ENCODE measurements around the gene NUBPL.
"Not testable (repeated sequence)": the region's sequence is repeated elsewhere in the genome, so short reads cannot be mapped to it uniquely, and the experiment has no call there.

Gene NUBPL

GRCh38 chr14:31781578-31781977 lies 220.4 kb downstream of the NUBPL start:
- Mint-ChIP-seq H3K27ac (no peak overlapping the region), H3K4me3 (no peak overlapping the region), H3K9me3 (peaks cover 2 to 7% of the 10 kb centered on the region in 2 donors), H3K4me1 (ENCODE audit: low read depth in 2 of 2) (no peaks in the 10 kb centered on the region), H3K27me3 (no peaks in the 10 kb centered on the region), H3K36me3 (ENCODE audit: insufficient read depth) (no peaks in the 10 kb centered on the region)
- DNase-seq = no peak
- no peak for ATAC-seq (replicated peaks)

DNA sequence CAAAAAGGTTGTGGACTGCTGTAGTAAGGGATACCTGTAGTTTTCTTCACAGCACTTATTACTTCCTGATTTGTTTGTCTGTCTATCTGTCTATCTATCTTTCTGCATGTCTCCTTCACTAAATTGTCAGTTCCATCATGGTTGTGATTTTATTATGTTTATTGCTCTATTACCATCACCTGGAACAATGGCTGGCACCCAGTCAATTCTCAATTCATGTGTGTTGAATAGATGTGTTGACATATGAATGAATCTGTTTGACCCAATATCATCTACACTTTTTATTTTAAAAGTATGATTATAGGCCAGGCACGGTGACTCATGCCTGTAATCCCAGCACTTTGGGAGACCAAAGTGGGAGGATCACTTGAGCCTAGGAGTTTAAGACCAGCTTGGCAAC lies 224.4 kb downstream of the NUBPL start:
- ATAC-seq (replicated peaks) = no peak
- H3K4me3 Mint-ChIP-seq = no peak overlapping the region
- H3K4me1 Mint-ChIP-seq (ENCODE audit: low read depth in 2 of 2) = no peaks in the 10 kb centered on the region
- DNase-seq = no peak
- H3K27ac Mint-ChIP-seq = no peak overlapping the region
- no peaks in the 10 kb centered on the region for H3K36me3 Mint-ChIP-seq (ENCODE audit: insufficient read depth)
- H3K9me3 Mint-ChIP-seq = peaks cover 0 to 2% of the 10 kb centered on the region in 2 donors
- no peaks in the 10 kb centered on the region for H3K27me3 Mint-ChIP-seq

DNA sequence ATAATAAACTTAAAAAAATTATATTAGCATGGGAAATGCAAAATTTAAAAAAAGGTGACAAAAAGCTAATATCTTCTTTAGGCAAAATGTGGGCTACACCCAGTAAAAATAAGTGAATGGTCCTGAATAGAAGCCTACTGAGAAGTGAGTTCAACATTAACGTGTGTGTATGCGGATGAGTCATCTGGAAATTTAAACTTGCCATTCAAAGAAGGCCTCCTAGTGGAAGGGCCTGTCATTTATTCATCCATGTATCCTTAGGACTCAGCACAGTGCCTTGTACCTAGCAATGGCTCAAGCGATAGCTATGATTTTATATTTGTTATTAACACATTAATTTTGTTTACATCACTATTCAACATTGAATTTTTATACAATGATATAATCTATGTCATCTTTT lies 226.2 kb downstream of the NUBPL start:
- Mint-ChIP-seq H3K27ac (no peak overlapping the region), H3K36me3 (ENCODE audit: insufficient read depth) (no peaks in the 10 kb centered on the region), H3K4me1 (ENCODE audit: low read depth in 2 of 2) (no peaks in the 10 kb centered on the region), H3K4me3 (no peak overlapping the region), H3K9me3 (no peaks in the 10 kb centered on the region), H3K27me3 (no peaks in the 10 kb centered on the region)
- DNase-seq (no peak), ATAC-seq (replicated peaks) (no peak)

- H3K9me3 Mint-ChIP-seq = no peaks in the 10 kb centered on the region
- H3K27ac Mint-ChIP-seq = no peak overlapping the region
- no peaks in the 10 kb centered on the region for H3K4me1 Mint-ChIP-seq (ENCODE audit: low read depth in 2 of 2)
- no peaks in the 10 kb centered on the region for H3K36me3 Mint-ChIP-seq (ENCODE audit: insufficient read depth)
- DNase-seq (no peak), ATAC-seq (replicated peaks) (no peak)
- H3K4me3 Mint-ChIP-seq = no peak overlapping the region
- no peaks in the 10 kb centered on the region for H3K27me3 Mint-ChIP-seq
These were observed 227.1 kb downstream of the NUBPL start for GRCh38 chr14:31788340-31788739.

GRCh38 chr14:31792726-31793125 lies 231.5 kb downstream of the NUBPL start:
- H3K9me3 Mint-ChIP-seq = no peaks in the 10 kb centered on the region
- H3K4me3 Mint-ChIP-seq = no peak overlapping the region
- no peak overlapping the region for H3K27ac Mint-ChIP-seq
- ATAC-seq (replicated peaks) = no peak
- H3K4me1 Mint-ChIP-seq (ENCODE audit: low read depth in 2 of 2) = no peaks in the 10 kb centered on the region
- no peaks in the 10 kb centered on the region for H3K36me3 Mint-ChIP-seq (ENCODE audit: insufficient read depth)
- H3K27me3 Mint-ChIP-seq = no peaks in the 10 kb centered on the region
- no peak for DNase-seq

DNA sequence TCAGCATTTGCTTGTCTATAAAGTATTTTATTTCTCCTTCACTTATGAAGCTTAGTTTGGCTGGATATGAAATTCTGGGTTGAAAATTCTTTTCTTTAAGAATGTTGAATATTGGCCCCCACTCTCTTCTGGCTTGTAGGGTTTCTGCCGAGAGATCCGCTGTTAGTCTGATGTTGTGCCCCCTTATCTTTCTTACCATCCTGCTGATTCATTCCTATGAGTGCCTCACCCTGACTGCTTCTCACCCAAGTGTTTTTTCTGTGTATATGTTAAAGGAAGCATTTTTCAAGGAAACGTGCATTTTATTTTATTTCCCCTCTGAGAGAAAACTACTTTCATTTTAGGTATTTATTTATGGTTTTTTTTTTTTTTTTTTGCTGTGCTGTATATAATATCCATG lies 236.7 kb downstream of the NUBPL start:
- H3K27me3 Mint-ChIP-seq; H3K36me3 Mint-ChIP-seq (ENCODE audit: insufficient read depth); ATAC-seq (replicated peaks); H3K9me3 Mint-ChIP-seq; H3K27ac Mint-ChIP-seq; H3K4me1 Mint-ChIP-seq (ENCODE audit: low read depth in 2 of 2); H3K4me3 Mint-ChIP-seq; DNase-seq: not testable (repeated sequence)

- H3K27ac Mint-ChIP-seq = no peak overlapping the region
- H3K36me3 Mint-ChIP-seq (ENCODE audit: insufficient read depth) = no peaks in the 10 kb centered on the region
- no peaks in the 10 kb centered on the region for H3K4me1 Mint-ChIP-seq (ENCODE audit: low read depth in 2 of 2)
- H3K27me3 Mint-ChIP-seq = no peaks in the 10 kb centered on the region
- ATAC-seq (replicated peaks) (no peak), DNase-seq (no peak)
- H3K4me3 Mint-ChIP-seq = no peak overlapping the region
- peaks cover 0 to 4% of the 10 kb centered on the region in 2 donors for H3K9me3 Mint-ChIP-seq
These were observed 241.6 kb downstream of the NUBPL start for GRCh38 chr14:31802838-31803237.

- Mint-ChIP-seq H3K9me3 (peaks cover 10 to 18% of the 10 kb centered on the region in 2 donors), H3K4me3 (no peak overlapping the region), H3K4me1 (ENCODE audit: low read depth in 2 of 2) (peaks cover 0 to 3% of the 10 kb centered on the region in 2 donors), H3K36me3 (ENCODE audit: insufficient read depth) (no peaks in the 10 kb centered on the region), H3K27me3 (no peaks in the 10 kb centered on the region), H3K27ac (no peak overlapping the region)
- ATAC-seq (replicated peaks) = no peak
- DNase-seq = no peak
These were observed 245.0 kb downstream of the NUBPL start for GRCh38 chr14:31806249-31806648.

DNA sequence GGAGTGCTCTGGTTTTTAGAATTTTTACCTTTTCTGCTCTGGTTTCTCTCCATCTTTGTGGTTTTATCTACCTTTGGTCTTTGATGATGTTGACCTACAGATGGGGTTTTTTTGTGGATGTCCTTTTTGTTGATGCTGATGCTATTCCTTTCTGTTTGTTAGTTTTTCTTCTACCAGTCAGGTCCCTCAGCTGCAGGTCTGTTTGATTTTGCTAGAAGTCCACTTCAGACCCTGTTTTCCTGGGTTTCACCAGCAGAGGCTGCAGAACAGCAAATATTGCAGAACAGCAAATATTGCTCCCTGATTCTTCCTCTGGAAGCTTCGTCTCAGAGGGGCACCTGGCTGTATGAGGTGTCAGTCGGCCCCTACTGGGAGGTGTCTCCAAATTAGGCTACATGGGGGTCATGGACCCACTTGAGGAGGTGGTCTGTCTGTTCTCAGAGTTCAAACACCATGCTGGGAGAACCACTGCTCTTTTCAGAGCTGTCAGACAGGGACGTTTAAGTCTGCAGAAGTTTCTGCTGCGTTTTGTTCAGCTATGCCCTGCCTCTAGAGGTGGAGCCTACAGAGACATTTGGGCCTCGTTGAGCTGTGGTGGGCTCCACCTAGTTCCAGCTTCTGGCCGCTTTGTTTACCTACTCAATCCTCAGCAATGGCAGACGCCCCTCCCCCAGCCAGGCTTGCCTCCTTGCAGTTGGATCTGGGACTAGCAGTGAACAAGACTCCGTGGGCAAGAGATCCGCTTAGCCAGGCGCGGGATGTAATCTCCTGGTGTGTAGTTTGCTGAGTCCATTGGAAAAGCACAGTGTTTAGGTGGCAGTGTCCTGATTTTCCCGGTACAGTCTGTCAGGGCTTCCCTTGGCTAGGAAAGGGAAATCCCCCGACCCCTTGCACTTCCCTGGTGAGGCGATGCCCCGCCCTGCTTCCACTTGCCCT lies 250.8 kb downstream of the NUBPL start:
- ATAC-seq (replicated peaks); H3K27ac Mint-ChIP-seq: not testable (repeated sequence)

DNA sequence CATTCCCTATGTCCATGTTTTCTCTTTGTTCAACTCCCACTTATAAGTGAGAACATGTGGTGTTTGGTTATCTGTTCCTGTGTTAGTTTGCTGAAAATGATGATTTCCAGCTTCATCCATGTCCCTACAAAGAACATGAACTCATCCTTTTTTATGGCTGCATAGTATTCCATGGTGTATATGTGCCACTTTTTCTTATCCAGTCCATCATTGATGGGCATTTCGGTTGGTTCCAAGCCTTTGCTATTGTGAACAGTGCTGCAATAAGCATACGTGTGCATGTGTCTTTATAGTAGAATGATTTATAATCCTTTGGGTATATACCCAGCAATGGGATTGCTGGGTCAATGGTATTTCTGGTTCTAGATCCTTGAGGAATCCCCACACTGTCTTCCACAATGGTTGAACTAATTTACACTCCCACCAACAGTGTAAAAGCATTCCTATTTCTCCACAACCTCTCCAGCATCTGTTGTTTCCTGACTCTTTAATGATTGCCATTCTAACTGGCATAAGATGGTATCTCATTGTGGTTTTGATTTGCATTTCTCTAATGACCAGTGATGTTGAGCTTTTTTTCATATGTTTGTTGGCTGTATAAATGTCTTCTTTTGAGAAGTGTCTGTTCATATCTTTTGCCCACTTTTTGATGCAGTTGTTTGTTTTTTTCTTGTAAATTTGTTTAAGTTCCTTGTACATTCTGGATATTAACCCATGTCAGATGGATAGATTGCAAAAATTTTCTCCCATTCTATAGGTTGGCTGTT lies 252.7 kb downstream of the NUBPL start:
- H3K9me3 Mint-ChIP-seq = peaks cover 16 to 39% of the 10 kb centered on the region in 2 donors
- H3K4me1 Mint-ChIP-seq (ENCODE audit: low read depth in 2 of 2); H3K27ac Mint-ChIP-seq; H3K36me3 Mint-ChIP-seq (ENCODE audit: insufficient read depth); H3K27me3 Mint-ChIP-seq; H3K4me3 Mint-ChIP-seq; DNase-seq; ATAC-seq (replicated peaks): not testable (repeated sequence)

More for the DNA sequence above, 250.8 kb downstream of the NUBPL start:
- not testable (repeated sequence) for H3K27me3 Mint-ChIP-seq; H3K4me3 Mint-ChIP-seq; H3K36me3 Mint-ChIP-seq (ENCODE audit: insufficient read depth); DNase-seq; H3K4me1 Mint-ChIP-seq (ENCODE audit: low read depth in 2 of 2)
- peaks cover 16 to 30% of the 10 kb centered on the region in 2 donors for H3K9me3 Mint-ChIP-seq

GRCh38 chr14:31819281-31819680 lies 258.1 kb downstream of the NUBPL start:
- Mint-ChIP-seq H3K4me3 (no peak overlapping the region), H3K9me3 (peaks cover 8 to 17% of the 10 kb centered on the region in 2 donors), H3K27me3 (no peaks in the 10 kb centered on the region), H3K36me3 (ENCODE audit: insufficient read depth) (no peaks in the 10 kb centered on the region), H3K27ac (no peak overlapping the region), H3K4me1 (ENCODE audit: low read depth in 2 of 2) (no peaks in the 10 kb centered on the region)
- DNase-seq = no peak
- ATAC-seq (replicated peaks) = no peak

- Mint-ChIP-seq H3K9me3 (no peaks in the 10 kb centered on the region), H3K4me1 (ENCODE audit: low read depth in 2 of 2) (no peaks in the 10 kb centered on the region), H3K4me3 (no peak overlapping the region), H3K27me3 (no peaks in the 10 kb centered on the region), H3K36me3 (ENCODE audit: insufficient read depth) (no peaks in the 10 kb centered on the region), H3K27ac (no peak overlapping the region)
- ATAC-seq (replicated peaks) (no peak), DNase-seq (no peak)
These were observed 264.3 kb downstream of the NUBPL start for GRCh38 chr14:31825459-31825858.

DNA sequence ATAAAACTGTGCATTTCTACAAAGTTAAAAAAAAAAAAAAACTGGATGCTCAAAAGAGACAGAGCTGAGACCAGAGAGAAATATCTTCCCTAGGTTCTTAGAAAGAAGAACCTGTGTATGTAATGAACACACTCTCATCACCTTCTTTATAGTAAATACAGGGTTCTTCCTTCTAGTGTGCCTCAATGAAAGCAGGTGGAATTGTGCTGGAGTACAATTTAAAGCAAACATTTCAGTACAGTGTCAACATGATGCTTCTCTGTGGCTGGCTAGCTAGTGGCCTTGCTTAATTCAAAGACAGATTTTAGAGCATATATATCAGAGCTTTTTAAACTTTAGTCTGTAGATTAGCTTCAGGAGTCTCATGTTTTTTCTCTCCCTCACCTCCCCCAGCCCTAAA lies 266.1 kb downstream of the NUBPL start:
- no peak overlapping the region for H3K27ac Mint-ChIP-seq
- no peak for ATAC-seq (replicated peaks)
- H3K4me3 Mint-ChIP-seq = no peak overlapping the region

More for the DNA sequence above, 266.1 kb downstream of the NUBPL start:
- Mint-ChIP-seq H3K27me3 (no peaks in the 10 kb centered on the region), H3K4me1 (ENCODE audit: low read depth in 2 of 2) (no peaks in the 10 kb centered on the region), H3K36me3 (ENCODE audit: insufficient read depth) (no peaks in the 10 kb centered on the region), H3K9me3 (no peaks in the 10 kb centered on the region)
- no peak for DNase-seq
